Endothelial cell (in vitro differentiated cells): ENCODE data around the gene EBF3. TPM values are rescaled to one million over a fixed set of nuclear protein-coding genes. Genes with fewer than 3 reads are reported as not detected.

Experiments
- DNase-seq: peaks from one replicate; pipeline ENCODE4 v3.0.0; 2021; ENCODE audit warnings: low spot score
- H3K27ac Mint-ChIP-seq: one replicate; pipeline ENCODE4 v1.8.0; 2021; ENCODE audit warnings: mixed read lengths, inconsistent platforms; ENCODE audit not compliant: unreplicated experiment
- H3K27me3 Mint-ChIP-seq: one replicate; pipeline ENCODE4 v1.8.0; 2021; ENCODE audit warnings: mild to moderate bottlenecking, moderate library complexity, mixed read lengths, inconsistent platforms; ENCODE audit not compliant: unreplicated experiment
- H3K36me3 Mint-ChIP-seq: one replicate; pipeline ENCODE4 v1.8.0; 2021; ENCODE audit warnings: mild to moderate bottlenecking, low read depth, mixed read lengths, inconsistent platforms; ENCODE audit not compliant: unreplicated experiment
- H3K4me1 Mint-ChIP-seq: one replicate; pipeline ENCODE4 v1.8.0; 2021; ENCODE audit warnings: mild to moderate bottlenecking, mixed read lengths, inconsistent platforms; ENCODE audit not compliant: unreplicated experiment
- H3K4me3 Mint-ChIP-seq: one replicate; pipeline ENCODE4 v1.8.0; 2021; ENCODE audit warnings: mild to moderate bottlenecking, mixed read lengths, inconsistent platforms; ENCODE audit not compliant: unreplicated experiment
- H3K9me3 Mint-ChIP-seq: one replicate; pipeline ENCODE4 v1.8.0; 2021; ENCODE audit warnings: mixed read lengths, inconsistent platforms; ENCODE audit not compliant: unreplicated experiment
- CTCF ChIP-seq: fragments of 200-600 bp; sonication (generic); IDR thresholded peaks from one replicate; pipeline ENCODE4 v1.5.0; 2021; ENCODE audit warnings: antibody characterized with exemption; ENCODE audit not compliant: unreplicated experiment
- total RNA-seq: library from RNA; stranded (reverse); fragmentation: NEBNext Ultra II Directional; extraction: Animal tissue kit (Norgen Biotek cat#: 25700); gene quantifications from one replicate; pipeline ENCODE4 v1.2.1, GENCODE V29; 2021; ENCODE audit not compliant: unreplicated experiment

The EBF3 gene
- total RNA-seq, 1 donor from 2014 or later: 1.3 TPM

DNA sequence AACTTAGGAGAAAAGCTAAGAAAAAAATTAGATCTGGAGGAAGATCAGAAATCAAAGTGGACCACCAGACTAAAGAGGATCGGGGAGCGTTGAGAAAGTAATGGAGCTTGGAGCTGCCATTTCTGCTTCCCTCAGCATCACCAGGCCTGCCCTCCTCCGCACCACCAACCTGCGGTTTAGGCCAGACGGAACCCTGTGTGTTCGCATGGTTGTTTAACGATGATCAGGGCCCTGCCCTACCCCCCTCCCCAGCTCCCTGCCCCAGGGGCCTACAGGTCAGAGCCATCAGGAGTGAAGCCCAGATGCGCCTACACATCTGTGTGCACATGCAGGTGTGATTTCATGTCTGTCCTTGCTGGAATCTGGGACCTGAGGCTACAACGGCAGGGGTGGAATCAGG is 45.7 kb downstream of the EBF3 start:
- no peak overlapping the region for H3K4me3 Mint-ChIP-seq
- no peak for DNase-seq
- H3K9me3 Mint-ChIP-seq: no peaks in the 10 kb centered on the region
- H3K36me3 Mint-ChIP-seq: no peaks in the 10 kb centered on the region
- no peak for TF ChIP-seq CTCF
- H3K4me1 Mint-ChIP-seq: no peaks in the 10 kb centered on the region
- no peak overlapping the region for H3K27ac Mint-ChIP-seq
- peaks cover 4% of the 10 kb centered on the region for H3K27me3 Mint-ChIP-seq

- DNase-seq: no peak
- Mint-ChIP-seq H3K4me3 (no peak overlapping the region), H3K27me3 (peaks cover 4% of the 10 kb centered on the region), H3K27ac (no peak overlapping the region), H3K9me3 (no peaks in the 10 kb centered on the region), H3K36me3 (no peaks in the 10 kb centered on the region), H3K4me1 (no peaks in the 10 kb centered on the region)
- no peak for TF ChIP-seq CTCF
These were observed 46.1 kb downstream of the EBF3 start for GRCh38 chr10:129917936-129918335.

GRCh38 chr10:129916506-129916995 is 47.5 kb downstream of the EBF3 start:
- Mint-ChIP-seq H3K4me1 (no peaks in the 10 kb centered on the region), H3K27me3 (peaks cover 4% of the 10 kb centered on the region), H3K36me3 (no peaks in the 10 kb centered on the region), H3K27ac (no peak overlapping the region), H3K9me3 (no peaks in the 10 kb centered on the region), H3K4me3 (no peak overlapping the region)
- DNase-seq: no peak
- TF ChIP-seq CTCF: no peak

GRCh38 chr10:129915526-129916378 is 48.3 kb downstream of the EBF3 start:
- no peaks in the 10 kb centered on the region for H3K9me3 Mint-ChIP-seq
- H3K36me3 Mint-ChIP-seq: no peaks in the 10 kb centered on the region
- H3K4me3 Mint-ChIP-seq: no peak overlapping the region
- H3K27ac Mint-ChIP-seq: no peak overlapping the region
- peaks cover 4% of the 10 kb centered on the region for H3K27me3 Mint-ChIP-seq
- no peak for TF ChIP-seq CTCF
- no peaks in the 10 kb centered on the region for H3K4me1 Mint-ChIP-seq
- DNase-seq: no peak

GRCh38 chr10:129914960-129915359 is 49.1 kb downstream of the EBF3 start:
- no peaks in the 10 kb centered on the region for H3K9me3 Mint-ChIP-seq
- no peak overlapping the region for H3K27ac Mint-ChIP-seq
- no peak for DNase-seq
- no peaks in the 10 kb centered on the region for H3K4me1 Mint-ChIP-seq
- no peak overlapping the region for H3K4me3 Mint-ChIP-seq
- no peaks in the 10 kb centered on the region for H3K27me3 Mint-ChIP-seq
- no peak for TF ChIP-seq CTCF
- H3K36me3 Mint-ChIP-seq: no peaks in the 10 kb centered on the region
